AG09309 (cell line): ENCODE results near the gene CD164.

Source experiments
- DNase-seq: peaks from one replicate; pipeline ENCODE4 v3.0.0-alpha.2; 2010; ENCODE audit warnings: low read depth
- H3K4me3 ChIP-seq: 2 replicates; pipeline ENCODE4 v1.5.1; 2011; ENCODE audit warnings: mild to moderate bottlenecking, low read depth, low read length, moderate library complexity; ENCODE audit not compliant: control insufficient read depth
- CTCF ChIP-seq: IDR thresholded peaks from 2 replicates; pipeline ENCODE4 v1.5.1; 2011; ENCODE audit warnings: mild to moderate bottlenecking, low read depth, low read length, inconsistent platforms; ENCODE audit not compliant: insufficient read depth, control insufficient read depth; ENCODE audit errors: missing control alignments

The CD164 gene

DNA sequence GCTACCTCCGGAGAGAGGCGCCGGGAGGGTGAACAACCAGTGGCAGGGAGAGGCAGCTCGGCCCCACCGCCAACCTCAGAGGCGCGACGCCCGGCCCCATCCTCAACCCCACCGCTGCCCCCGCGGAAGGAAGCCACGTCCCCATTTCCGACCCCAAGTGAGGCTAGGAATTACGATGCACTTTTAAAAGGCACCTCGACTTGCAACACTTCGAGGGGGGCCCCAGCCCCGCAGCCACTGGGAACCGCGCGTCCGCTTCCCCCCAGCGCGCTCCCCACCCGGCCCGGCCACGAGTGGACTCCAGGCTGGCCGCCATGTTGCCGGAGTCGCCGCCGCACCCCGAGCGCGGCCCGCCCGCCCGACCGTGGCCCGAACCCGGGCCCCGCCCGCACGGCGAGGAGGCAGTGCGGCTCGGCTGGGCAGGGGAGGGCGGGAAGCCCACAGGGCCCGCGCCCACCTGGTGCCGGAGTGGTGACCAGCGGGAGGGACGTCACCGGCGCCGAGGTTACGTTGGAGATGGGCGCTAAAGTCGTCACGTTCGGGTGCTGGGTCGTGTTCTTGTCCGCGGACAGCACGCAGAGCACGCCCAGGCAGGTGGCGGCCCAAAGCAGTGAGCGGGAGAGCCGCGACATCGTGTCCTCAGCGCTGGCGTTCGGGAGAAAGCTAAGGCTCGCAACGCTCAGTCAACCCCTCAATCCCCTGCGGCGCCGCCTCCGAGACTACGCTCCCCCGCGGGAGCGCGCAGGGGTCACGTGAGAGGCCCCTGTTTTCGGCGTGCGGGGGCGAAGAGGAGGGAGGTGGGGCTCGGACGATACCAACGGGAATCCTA lies at the start of gene CD164:
CD164 (minus strand) TSS at position 721 of the 829 bp plus-strand sequence; CDS start at position 632, 89 bp downstream.
- no peak for TF ChIP-seq CTCF
- DNase-seq, result peak; percentile 77
- peak within 1 kb of the TSS; percentile 69 for H3K4me3 ChIP-seq

DNA sequence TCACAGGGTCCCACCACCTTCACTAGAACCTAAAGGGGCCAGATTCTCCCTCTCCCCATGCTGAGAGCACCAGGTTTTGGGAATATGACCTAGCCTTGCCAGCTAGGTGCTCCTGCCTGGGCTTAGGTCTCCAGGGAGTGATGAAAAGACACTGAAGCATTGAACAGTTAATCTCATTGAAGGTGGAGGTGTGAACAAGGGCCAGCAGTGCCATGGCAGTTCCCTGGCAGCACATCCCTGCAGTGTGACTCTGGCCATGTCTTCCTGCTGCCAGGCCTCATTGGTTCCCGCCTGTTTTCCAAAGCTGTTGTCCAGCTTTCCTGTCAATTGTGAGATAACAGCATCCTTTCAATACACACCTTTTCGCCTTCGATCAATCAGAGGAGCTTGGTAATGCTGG lies 47.2 kb upstream of the CD164 start:
- DNase-seq, result no peak
- no peak for TF ChIP-seq CTCF
- H3K4me3 ChIP-seq, result no peak overlapping the region

- peak; percentile 44 for DNase-seq
- TF ChIP-seq CTCF, result no peak
- H3K4me3 ChIP-seq, result no peak overlapping the region
Observed at GRCh38 chr6:109428889-109429477, 46.7 kb upstream of the CD164 start.

- no peak for TF ChIP-seq CTCF
- no peak overlapping the region for H3K4me3 ChIP-seq
- DNase-seq, result no peak
Observed at GRCh38 chr6:109424946-109425345, 42.7 kb upstream of the CD164 start.

GRCh38 chr6:109421184-109421583 lies 38.9 kb upstream of the CD164 start:
- DNase-seq, result no peak
- H3K4me3 ChIP-seq, result no peak overlapping the region
- no peak for TF ChIP-seq CTCF

DNA sequence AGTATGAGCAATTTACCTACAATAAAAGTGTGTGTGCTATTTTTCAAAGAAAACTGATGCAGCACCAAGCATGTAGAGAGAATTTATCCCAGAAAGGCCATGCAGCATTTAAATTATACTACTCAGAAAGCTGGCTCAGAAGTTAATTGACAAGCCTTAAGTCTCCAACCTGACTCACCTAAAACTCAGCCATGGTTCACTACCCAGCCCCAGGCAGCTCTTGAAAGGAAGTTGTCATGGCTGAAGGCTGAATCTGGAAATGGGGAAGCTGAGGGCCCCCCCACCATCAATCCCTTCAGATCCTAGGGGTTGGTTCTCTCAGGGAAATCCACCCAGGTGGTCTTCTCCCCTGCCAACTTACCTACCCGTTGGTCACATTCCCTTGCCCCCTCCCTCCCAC lies 38.5 kb upstream of the CD164 start:
- DNase-seq, result no peak
- H3K4me3 ChIP-seq, result no peak overlapping the region
- TF ChIP-seq CTCF, result no peak
